A673 (cell line): ENCODE data around the gene CCDC9B. TPM values are rescaled to one million over a fixed set of nuclear protein-coding genes. Genes with fewer than 3 reads are reported as not detected.
A peak's percentile ranks its signal among the peaks of the same experiment; 100 is the strongest.

Experiments
- BruUV-seq: library from RNA; stranded (reverse); fragments of 400-500 nt; replicated peaks from 2 replicates; lab custom pipeline; 2021; lab: Mats Ljungman, UMichigan
- CTCF ChIA-PET: fragments of 300-600 bp; sonication (Branson Sonifier 250); formaldehyde crosslinking; loops from one replicate; lab custom pipeline; 2022; ENCODE audit warnings: antibody characterized with exemption; lab: Charles Lee
- POLR2A ChIA-PET: fragments of 300-600 bp; sonication (Branson Sonifier 250); formaldehyde crosslinking; loops from one replicate; lab custom pipeline; 2022; ENCODE audit warnings: antibody characterized with exemption; ENCODE audit not compliant: low non-redundant PET; lab: Charles Lee
- DNase-seq: peaks from one replicate; pipeline ENCODE4 v3.0.0-alpha.2; 2015; ENCODE audit warnings: low spot score
- H3K27ac ChIP-seq: fragments of 200-600 bp; sonication (generic); 2 replicates; pipeline ENCODE4 v1.5.1; 2016; ENCODE audit warnings: mixed run types, low read depth, mild to moderate bottlenecking, mixed read lengths, antibody characterized with exemption, low read length; ENCODE audit not compliant: poor library complexity, severe bottlenecking
- H3K27me3 ChIP-seq: fragments of 200-600 bp; sonication (generic); replicated peaks from 2 replicates; pipeline ENCODE4 v1.6.1; 2017; ENCODE audit warnings: mixed run types, low read depth, mild to moderate bottlenecking, mixed read lengths, antibody characterized with exemption, low read length; ENCODE audit not compliant: insufficient read depth, poor library complexity
- H3K36me3 ChIP-seq: fragments of 200-600 bp; sonication (generic); 2 replicates; pipeline ENCODE4 v1.6.1; 2016; ENCODE audit warnings: mixed run types, mild to moderate bottlenecking, mixed read lengths, antibody characterized with exemption, low read length; ENCODE audit not compliant: insufficient read depth, poor library complexity, severe bottlenecking
- H3K4me1 ChIP-seq: fragments of 200-600 bp; sonication (generic); 2 replicates; pipeline ENCODE4 v1.6.1; 2017; ENCODE audit warnings: mixed run types, mild to moderate bottlenecking, mixed read lengths, antibody characterized with exemption, low read length; ENCODE audit not compliant: insufficient read depth, poor library complexity, severe bottlenecking
- H3K4me3 ChIP-seq: fragments of 200-600 bp; sonication (generic); 2 replicates; pipeline ENCODE4 v1.5.1; 2016; ENCODE audit warnings: low read depth, mixed run types, mild to moderate bottlenecking, mixed read lengths, low read length; ENCODE audit not compliant: poor library complexity, severe bottlenecking
- H3K9me3 ChIP-seq: fragments of 200-600 bp; sonication (generic); 2 replicates; pipeline ENCODE4 v1.6.1; 2016; ENCODE audit warnings: mixed run types, low read depth, mild to moderate bottlenecking, mixed read lengths, antibody characterized with exemption, low read length; ENCODE audit not compliant: poor library complexity, severe bottlenecking
- EZH2 ChIP-seq: fragments of 200-600 bp; sonication (generic); IDR thresholded peaks from 2 replicates; pipeline ENCODE4 v1.6.1; 2017; ENCODE audit warnings: borderline replicate concordance, low read depth, mild to moderate bottlenecking, mixed read lengths, antibody characterized with exemption, low read length; ENCODE audit not compliant: poor library complexity, severe bottlenecking
- intact Hi-C: fragments of 100-400 bp; cut with micrococcal nuclease; formaldehyde crosslinking; loops from one replicate; pipeline ENCODE4 v1.10.0; 2022; ENCODE audit not compliant: unreplicated experiment
- total RNA-seq: library from RNA; stranded (reverse); gene quantifications from 2 replicates; pipeline ENCODE4 v1.2.3, GENCODE V29; 2021
- TF ChIP-seq, protein P1 (sequence below): fragments of 300-800, 200-600 bp; sonication (generic); conservative IDR thresholded peaks from 2 replicates; pipeline ENCODE4 v1.5.1; 2017; ENCODE audit warnings: low read depth, mild to moderate bottlenecking, antibody characterized with exemption, low read length, moderate library complexity, mixed read lengths

Gene CCDC9B
- total RNA-seq, 1 experiment from 2014 or later = 8.6 TPM

GRCh38 chr15:40323239-40323952 lies 17.3 kb downstream of the CCDC9B start, which contains the start of gene INAFM2:
TSS of gene INAFM2 (plus strand) at chr15:40323692. CDS start at chr15:40324056, 364 bp downstream.
- Histone ChIP-seq H3K27me3 (no peaks in the 10 kb centered on the region), H3K4me1 (peaks cover 47% of the 10 kb centered on the region), H3K36me3 (no peaks in the 10 kb centered on the region), H3K9me3 (no peaks in the 10 kb centered on the region), H3K4me3 (peak within 1 kb of the TSS; percentile 60), H3K27ac (peak within 1 kb of the TSS; percentile 41)
- no TSS peak for BruUV-seq
- intact Hi-C loops = no loop called here
- peak; percentile 98 for DNase-seq
- ChIA-PET CTCF (interaction anchor here (0.5 to 1.7 kb wide), 7 partner anchors 12 to 423 kb away, joined by 3 to 14 read pairs (median 4); partner anchors contain the start of gene CCDC9B), POLR2A (interaction anchor here (0.8 kb wide), 1 partner anchor 41 kb away, joined by 4 read pairs; no protein-coding TSS in a partner anchor)
- TF ChIP-seq, protein P1, sequence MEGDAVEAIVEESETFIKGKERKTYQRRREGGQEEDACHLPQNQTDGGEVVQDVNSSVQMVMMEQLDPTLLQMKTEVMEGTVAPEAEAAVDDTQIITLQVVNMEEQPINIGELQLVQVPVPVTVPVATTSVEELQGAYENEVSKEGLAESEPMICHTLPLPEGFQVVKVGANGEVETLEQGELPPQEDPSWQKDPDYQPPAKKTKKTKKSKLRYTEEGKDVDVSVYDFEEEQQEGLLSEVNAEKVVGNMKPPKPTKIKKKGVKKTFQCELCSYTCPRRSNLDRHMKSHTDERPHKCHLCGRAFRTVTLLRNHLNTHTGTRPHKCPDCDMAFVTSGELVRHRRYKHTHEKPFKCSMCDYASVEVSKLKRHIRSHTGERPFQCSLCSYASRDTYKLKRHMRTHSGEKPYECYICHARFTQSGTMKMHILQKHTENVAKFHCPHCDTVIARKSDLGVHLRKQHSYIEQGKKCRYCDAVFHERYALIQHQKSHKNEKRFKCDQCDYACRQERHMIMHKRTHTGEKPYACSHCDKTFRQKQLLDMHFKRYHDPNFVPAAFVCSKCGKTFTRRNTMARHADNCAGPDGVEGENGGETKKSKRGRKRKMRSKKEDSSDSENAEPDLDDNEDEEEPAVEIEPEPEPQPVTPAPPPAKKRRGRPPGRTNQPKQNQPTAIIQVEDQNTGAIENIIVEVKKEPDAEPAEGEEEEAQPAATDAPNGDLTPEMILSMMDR = peak; percentile 54
- no peak for TF ChIP-seq EZH2

DNA sequence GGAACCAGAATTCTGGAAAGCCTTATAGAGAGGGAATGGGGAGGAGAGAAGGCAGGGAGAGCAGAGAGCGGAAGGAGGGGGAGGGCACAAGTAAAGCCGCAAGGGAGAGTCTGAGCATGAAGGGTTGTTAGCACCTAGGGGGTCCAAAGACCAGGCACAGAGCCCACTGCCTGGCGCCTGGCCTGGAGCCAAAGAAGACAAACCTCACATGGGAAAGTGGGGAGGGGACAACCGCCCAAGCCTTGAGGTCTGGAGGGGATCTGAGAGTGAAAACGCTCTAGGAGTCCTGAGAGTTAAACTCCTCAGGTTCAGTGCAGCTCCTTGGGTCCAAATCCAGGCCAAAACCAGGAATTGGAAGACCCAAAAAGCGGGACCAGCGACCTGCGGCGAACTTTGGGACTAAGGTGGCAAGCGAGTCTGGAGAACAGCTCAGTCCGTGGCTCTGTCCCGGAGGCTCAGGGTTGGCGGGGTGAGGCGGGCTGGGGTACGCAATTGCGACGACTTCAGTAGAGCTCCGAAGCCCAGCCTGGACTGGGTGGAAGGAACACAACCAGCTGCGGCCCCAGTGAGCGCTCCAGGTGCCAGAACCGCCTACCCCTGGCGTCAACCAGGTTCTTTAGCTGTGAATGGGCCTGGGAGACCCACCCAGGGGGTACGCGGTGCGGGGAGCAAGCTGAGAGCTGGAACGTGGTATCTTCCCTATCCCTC lies 18.1 kb downstream of the CCDC9B start:
- H3K36me3 ChIP-seq = no peaks in the 10 kb centered on the region
- peaks cover 45% of the 10 kb centered on the region for H3K4me1 ChIP-seq
- TF ChIP-seq, protein P1 = no peak
- no peak for TF ChIP-seq EZH2
- CTCF ChIA-PET = interaction anchor here (0.5 to 1.7 kb wide), 7 partner anchors 13 to 423 kb away, joined by 3 to 14 read pairs (median 4); partner anchors contain the start of gene CCDC9B
- no peaks in the 10 kb centered on the region for H3K27me3 ChIP-seq
- H3K27ac ChIP-seq = no peak overlapping the region
- POLR2A ChIA-PET = interaction anchor here (0.8 kb wide), 1 partner anchor 42 kb away, joined by 4 read pairs; no protein-coding TSS in a partner anchor
- H3K4me3 ChIP-seq = peak overlapping the region; percentile 60
- intact Hi-C loops = no loop called here
- peak; percentile 67 for DNase-seq
- no TSS peak for BruUV-seq
- no peaks in the 10 kb centered on the region for H3K9me3 ChIP-seq

DNA sequence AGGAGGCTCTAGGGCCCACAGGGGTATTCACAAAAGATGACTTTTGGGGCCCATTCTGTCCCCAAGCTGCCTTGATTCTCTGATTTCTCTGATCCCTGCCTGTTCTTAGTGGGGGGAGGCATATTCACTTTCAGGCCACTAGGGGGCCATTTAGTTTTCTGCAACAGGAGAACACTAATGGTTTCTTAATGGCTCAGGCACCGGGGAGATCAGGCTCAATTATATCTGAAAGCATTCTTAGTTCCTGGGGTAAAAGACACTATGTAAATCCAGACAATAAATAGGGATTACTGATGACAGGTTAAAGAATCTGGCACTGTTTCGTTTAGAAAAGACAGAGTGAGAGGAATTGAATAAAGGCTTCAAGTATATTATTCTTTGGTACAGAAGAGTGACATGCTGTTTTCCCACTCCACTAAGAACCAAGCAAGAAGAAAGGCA lies 19.8 kb downstream of the CCDC9B start:
- Histone ChIP-seq H3K4me1 (peaks cover 35% of the 10 kb centered on the region), H3K4me3 (no peak overlapping the region), H3K27ac (no peak overlapping the region), H3K27me3 (no peaks in the 10 kb centered on the region), H3K36me3 (no peaks in the 10 kb centered on the region), H3K9me3 (no peaks in the 10 kb centered on the region)
- ChIA-PET POLR2A (interaction anchor here (0.6 kb wide), 1 partner anchor 487 kb away, joined by 3 read pairs; no protein-coding TSS in a partner anchor), CTCF (interaction anchor here (0.6 kb wide), 1 partner anchor 859 kb away, joined by 3 read pairs; no protein-coding TSS in a partner anchor)
- no TSS peak for BruUV-seq
- intact Hi-C loops = no loop called here
- TF ChIP-seq, protein P1 = peak; percentile 92
- no peak for TF ChIP-seq EZH2
- peak; percentile 94 for DNase-seq
